Activated naive CD4-positive, alpha-beta T cell treated with Interleukin-2 at 50 U/mL for 16 hours (primary cell): ENCODE results near the gene CDK19.

Experiments
- DNase-seq: peaks from one replicate; pipeline ENCODE4 v3.0.0-alpha.2; 2020

CDK19 gene

DNA sequence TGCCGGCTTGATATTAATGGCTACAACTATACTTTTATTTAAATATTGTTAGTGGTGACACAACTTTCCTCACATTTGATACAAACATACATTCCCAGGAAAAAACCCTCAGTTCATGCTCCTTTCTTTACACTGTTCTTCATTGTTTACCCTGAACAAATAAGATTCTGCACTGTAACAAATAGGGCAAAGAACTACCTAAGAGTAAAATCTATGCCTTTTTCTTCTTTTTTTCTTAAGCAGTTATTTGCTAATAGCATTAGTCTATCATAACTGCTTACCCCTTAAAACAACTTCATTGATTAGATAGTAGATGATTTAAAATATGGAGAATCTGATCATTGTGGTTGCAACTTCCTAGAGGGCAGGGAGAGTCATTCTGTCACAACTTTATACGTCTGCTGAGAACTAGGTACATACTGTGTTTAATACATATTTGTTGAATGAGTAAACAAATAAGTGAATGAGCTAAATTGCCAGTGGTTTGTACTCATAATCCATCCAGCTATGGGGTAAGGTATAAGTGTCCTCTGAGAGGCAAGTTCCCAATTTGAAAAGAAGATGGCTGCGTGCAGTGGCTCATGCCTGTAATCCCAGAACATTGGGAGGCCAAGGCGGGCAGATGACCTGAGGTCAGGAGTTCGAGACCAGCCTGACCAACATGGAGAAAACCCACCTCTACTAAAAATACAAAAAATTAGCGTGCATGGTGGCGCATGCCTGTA is 161.0 kb downstream of the CDK19 start:
- no peak for DNase-seq

DNA sequence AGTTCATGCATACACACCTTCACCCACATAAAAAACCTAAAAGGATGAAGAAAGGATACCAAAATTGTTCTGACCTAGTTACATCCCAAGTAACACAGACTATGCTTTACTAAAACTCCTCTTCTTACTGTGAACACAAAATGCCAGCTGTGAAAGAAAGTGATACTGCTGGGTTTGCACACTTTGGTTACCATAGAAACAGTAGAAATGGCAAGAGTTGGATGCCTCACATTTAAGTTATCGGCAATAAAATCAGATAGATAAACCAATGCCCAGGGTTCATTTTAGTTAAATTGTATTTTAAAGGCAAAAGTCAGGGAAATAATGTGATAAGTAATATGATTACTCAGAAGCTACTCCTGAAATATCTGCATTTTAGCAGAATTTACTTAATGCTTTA is 161.9 kb downstream of the CDK19 start:
- no peak for DNase-seq

DNA sequence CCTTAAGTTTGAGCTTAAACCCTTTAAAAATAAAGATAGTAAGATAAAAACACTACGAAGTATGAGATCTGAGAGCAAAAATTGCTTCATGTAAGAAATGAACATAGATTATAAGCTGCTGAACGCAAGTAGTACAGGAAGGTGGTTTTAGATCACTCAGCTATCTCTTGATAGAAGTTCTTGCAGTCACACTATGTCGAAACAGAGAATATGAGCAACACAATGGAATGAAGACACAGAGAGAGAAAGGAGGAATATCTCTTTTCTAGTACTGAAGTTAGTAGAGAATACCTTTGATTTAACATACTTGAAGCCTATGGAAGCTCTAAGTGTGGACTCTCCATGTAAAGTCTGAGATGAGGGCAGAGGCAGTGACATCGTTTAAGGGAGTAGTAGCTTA is 162.7 kb downstream of the CDK19 start:
- no peak for DNase-seq

DNA sequence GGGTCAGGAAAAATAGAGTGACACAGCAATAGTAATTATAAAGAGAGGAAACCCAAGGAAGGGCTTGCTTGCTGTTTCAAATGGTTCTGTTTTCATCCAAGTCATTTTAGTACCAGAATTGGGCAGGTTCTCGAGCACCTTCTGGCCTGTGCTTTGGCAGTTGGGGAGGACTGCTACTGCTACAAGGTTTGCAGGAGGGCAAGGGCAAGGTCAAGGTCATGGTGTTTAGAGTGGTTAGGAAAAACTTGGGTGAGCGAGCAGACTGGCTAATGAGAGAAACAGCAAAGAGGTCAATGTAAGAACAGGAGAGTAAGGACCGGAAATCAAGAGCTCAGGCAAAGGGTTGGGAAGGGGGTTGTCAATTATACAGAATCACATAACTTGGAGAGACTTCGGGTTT is 164.5 kb downstream of the CDK19 start:
- DNase-seq, result no peak

DNA sequence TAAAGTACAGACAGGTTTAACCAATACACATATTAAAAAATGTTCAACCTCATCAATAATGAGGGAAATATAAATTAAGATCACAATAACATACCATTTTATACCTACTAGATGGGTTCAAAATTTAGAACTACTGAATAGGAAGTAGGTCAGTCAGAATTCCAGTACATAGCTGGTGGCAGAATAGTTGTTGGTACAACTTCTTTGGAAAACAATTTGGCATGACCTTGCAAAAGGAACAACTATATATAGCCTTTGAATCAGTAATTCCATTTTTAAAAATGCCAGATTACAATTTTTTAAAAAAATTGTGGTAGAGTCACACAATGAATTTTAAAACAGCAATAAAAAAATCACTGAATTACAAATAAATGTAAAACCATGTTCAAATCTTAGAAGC is 165.6 kb downstream of the CDK19 start:
- no peak for DNase-seq

DNA sequence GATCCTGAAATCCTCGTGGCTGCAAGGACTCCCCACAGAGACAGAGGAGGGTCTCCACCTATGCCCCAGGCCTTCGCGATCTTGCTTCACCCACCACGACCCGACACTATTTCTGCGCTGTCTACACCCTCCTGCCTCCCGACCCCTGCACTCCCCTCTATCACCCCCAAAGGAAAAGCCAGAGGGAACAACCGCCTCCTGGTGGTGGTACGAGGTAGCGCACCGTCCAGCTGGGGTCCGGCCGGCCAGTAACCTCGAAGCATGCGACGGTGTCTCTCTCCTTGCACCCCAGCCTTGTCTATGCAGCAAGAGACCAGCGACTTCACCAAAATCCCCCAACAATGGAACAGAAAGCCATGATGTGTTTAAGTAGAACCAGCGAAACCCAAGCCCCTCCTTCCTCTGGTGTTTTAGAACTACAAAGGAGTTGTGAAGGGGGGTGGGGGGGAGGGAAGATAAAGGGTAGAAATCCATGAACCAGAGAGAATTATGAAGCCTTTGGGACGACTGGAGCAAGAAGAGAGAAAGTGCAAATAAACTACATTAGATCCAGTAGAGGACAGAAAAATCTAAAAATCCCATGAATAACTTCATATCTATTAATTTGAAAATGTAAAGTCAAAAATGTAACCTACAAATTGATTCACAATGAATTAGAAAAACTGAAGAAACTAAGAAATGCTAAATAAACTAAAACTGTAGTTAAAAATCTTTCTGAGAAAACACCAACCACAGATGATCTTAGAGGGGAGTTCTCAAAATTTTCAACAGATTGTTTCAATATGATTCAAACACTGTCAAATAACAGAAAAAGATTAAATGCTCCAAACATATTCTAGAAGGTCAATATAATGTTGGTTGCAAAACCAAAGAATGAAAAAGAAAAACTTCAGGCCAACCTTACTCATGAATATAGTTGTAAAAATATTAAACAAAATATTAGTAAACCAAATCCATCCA is 168.0 kb downstream of the CDK19 start:
- DNase-seq, result no peak

DNA sequence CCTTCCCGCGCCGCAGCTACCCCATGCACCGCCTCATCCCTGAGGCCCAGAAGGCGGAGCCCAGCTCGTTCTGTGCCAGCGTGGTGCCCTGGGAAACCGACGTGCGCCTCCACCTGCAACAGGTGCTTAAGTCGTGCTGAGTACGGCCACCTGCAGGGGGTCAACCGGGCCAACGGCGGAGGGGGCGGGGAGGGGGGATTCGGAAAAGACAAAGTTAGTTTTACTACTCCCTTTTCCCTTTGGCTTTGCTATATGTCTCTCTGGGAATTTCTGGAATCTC is 168.9 kb downstream of the CDK19 start:
- DNase-seq, result no peak

DNA sequence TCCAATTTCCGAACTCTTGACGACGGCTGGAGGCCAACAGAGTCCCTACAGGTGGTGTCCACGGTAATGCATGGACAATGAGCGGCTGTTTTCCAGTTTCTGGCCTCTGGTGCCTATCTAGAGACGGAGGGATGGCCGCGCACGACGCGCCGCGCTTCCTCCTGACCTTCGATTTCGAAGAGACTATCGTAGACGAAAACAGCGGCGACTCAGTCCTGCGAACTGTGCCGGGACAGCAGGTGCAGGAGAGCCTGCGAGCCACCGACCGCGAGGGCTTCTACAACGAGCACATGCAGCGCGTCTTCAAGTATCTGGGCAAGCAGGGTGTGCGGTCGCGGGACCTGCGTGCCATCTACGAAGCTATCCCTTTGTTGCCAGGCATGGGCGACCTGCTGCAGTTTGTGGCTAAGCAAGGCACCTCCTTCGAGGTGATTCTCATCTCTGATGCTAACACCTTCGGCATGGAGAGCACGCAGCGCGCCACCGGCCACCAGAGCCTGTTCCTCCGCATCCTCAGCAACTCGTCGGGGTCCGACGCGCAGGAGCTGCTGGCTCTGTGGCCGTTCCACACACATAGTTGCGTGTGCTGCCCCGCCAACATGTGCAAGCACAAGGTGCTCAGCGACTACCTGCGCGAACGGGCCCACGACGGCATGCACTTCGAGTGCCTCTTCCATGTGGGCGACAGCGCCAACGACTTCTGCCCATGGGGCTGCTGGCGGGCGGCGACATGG is 169.4 kb downstream of the CDK19 start:
- no peak for DNase-seq

DNA sequence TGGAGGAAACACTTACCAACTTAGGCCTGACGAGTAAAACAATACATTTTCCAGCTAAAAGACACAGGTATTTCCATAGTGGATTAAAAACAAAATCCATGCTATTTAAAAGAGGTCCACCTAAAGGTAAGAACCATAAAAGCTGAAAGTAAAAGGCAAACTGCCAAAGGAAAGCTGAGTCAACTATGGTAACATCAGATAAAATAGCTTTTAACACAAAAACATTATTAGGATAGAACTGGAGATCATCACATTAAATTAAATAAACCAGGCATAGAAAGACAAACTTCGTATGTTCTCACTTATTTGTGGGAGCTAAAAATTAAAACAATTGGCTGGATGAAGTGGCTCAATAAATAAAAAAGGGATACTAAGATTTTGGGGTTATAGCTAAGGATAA is 172.1 kb downstream of the CDK19 start:
- DNase-seq, result no peak

DNA sequence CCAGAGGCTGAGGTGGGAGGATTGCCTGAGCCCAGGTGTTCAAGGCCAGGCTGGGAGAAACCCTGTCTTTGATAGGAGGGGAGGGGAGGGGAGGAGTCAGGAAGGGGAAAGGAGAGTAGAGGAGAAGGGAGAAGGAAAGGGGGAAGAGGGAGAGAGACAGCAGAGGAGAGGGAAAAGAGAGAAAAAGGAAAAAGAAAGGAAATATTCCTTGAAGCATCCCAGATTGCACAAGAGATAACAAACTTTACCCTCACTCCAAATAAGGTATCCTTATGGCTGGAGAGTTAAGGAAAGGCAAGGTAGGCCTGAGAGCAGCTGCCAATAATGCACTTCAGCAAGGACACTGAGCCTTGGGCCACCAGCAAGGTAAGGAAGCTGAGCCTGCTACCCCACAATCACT is 172.6 kb downstream of the CDK19 start:
- DNase-seq, result no peak

DNA sequence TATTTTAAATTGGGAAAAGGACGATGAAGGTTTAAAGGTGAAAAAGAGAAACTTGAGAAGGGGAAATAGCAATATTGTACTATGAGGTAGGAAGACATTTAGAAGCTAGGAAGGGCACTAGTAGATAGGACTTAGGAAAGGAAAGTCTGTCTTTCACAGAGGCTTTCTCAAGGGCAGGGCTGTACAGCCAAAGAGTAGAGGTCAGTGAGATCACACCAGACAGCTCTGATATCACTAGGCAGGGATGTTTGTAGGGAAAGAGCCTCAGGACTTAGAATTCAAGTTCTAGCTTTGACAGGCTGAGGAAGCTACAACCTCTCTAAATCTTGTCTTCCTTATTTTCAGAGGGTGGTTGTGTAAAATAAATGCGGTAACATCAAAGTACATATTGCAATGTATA is 178.5 kb downstream of the CDK19 start:
- DNase-seq, result no peak

DNA sequence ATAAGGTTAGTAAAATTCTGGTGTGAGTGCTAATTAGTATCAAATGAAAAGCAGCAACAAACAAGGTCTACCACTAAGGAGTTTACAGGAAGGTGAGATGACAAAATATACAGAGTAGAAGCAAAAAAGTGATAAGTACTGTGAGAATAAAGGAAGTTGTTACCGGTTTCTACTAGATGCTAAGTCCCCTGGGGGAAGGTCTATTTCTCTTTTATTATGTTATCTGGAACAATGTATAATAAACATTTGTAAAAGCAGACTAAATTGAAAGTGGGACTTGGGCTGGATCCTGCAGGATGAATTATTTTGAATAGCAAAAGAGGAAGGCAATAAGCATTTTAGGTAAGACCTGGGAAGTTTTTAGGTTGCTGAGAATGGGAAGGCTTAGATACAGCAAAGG is 180.2 kb downstream of the CDK19 start:
- no peak for DNase-seq

DNA sequence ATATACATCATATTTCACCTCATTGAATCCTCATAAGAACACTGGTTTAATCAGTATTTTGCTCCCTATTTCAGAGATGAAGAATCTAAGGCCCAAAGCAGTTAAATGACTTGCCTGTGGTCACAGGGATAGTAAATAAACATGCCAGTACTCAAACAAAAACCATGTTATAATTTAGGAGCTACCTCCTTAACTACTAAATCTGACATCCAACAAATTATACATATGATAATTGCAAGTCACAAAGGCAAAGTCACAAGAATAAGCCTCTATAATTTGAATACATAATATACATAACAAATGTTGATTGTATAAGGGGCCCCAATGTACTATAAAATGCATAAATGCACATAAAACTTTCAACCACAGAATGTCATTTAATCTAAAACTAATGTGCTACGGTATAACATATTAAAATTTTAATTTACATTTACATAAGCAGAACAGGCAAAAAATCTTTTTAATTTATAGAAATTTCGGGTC is 181.5 kb downstream of the CDK19 start:
- DNase-seq, result no peak

DNA sequence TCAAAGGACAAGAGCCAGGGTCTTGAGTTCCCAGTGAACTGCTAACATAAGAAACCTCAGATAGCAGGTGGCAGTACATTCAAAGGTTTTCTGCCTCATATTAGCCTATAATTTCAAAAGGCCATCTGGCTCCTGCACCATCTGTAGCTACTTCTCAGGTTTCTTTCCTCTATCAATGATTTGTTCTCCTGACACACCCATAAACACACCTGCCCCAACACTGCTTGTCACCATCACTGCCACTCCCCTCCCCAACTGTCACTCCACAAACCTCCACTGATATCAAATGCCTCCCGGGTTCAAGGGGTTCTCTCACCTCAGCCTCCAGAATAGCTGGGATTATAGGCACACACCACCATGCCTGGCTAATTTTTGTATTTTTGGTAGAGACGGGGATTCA is 186.1 kb downstream of the CDK19 start:
- no peak for DNase-seq

DNA sequence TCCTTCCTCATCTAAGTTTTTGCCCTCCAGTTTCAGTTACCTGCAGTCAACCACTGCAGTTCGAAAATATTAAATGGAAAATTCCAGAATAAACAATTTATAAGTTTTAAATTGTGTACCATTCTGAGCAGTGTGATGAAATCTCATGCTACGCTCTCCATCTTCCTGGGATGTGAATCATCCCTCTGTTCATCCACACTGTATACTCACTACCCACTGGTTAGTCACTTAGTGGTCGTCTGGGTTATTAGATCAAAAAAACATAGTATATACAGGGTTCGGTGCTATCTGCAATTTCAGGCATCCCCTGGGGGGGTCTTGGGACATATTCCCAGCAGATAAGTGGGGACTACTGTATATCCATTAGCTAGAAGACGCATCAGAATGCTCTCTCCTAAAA is 186.9 kb downstream of the CDK19 start:
- DNase-seq, result no peak

DNA sequence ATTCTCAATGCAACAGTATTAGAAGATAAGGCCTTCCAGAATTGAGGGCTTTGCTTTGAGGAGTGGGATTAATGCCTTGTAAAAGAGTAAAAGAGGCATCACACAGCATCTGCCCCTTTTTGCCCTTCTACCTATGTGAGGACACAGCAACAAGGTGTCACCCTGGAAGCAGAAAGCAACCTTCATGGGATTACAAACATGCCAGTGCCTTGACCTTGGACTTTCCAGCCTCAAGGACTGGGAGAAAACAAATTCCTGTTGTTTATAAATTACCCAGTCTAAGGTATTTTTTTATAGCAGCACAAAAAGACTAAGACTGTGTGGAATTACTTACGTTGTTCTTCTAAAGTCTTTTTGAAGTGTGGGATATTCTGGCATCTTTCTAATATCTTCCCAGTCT is 188.8 kb downstream of the CDK19 start:
- no peak for DNase-seq

DNA sequence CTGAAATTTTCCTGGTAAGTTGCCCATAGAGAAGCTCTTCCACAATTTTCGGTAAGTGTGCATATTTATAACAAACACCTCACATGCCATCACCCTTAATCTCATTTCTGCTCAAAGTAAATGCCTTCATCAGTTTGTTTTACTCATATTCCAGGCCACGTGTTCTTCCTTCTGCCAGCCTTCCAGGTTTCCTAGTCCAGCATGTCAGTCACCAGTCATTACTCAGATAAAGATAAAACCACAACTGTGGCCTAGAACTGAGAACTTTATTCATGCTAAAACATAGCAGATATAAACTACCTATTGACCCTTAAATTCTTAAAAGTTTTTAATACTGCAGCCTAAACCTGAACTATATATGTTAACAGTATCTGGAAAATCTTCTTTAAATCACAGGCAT is 189.4 kb downstream of the CDK19 start:
- no peak for DNase-seq

DNA sequence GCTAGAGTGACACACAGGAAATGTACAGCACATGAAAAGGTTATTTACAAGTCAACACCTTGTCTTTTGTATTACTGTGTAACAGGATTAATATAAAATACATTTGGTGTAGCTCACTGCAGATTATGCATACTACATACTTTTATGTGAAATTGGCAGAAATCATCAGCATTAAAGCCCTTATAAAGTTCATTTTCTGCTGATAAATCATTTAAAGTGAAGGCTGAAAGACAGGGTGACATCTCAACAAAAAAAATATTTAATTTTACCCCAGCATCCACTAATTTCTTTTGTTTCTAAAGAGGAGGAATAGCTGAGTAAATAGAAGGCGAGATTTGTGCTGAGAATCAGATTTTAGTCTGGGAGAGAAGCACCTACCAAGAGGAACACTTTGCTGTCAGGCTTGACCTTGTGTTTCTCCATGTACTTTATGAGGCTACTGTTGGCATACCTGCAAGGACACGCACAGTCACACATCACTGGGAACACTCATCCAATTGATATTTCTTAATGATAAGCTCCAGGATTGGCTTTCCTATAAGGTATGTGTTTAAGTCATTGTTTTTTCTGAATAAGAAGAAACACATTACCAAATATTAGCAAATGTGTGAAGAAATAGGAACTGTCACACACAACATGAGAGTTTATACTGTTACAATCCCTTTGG is 192.2 kb downstream of the CDK19 start:
- DNase-seq, result no peak

DNA sequence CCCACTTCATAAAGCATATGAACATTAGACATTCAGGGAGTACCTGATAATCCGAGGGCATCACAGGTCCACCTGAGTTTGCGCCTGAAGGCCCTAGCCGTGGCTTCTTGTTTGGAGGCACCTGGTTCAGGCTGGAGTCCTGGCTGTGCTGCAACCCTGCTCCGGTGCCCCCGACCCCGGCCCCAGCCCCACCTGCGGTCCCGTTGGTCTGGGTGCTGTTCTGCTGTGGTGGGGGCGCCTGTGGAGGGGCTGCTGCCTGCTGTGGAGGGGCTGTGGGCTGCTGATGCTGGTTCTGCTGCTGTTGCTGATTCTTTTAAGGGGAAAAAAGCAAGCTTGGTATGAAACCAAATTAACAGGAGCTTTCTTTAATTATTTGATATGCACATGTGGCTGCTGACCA is 194.2 kb downstream of the CDK19 start:
- DNase-seq, result no peak

DNA sequence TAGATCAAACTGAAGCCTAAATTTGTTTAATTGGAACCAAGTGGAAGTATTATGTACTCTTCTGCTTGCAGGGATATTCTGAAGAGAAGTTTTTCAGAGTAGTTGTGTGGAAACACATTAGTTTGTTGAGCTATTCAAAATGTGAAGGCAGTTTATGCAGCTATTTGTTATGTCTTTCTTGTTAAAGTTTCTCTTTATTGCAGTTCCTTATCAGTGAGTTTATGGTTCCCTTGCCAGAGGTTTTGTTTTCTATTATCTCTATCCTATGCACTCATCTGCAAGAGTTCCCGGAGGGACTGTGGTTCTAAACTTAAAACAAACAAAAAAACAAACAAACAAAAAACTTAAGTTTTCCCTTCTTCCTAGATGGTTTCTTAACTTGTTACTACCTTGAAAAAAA is 195.2 kb downstream of the CDK19 start:
- no peak for DNase-seq

DNA sequence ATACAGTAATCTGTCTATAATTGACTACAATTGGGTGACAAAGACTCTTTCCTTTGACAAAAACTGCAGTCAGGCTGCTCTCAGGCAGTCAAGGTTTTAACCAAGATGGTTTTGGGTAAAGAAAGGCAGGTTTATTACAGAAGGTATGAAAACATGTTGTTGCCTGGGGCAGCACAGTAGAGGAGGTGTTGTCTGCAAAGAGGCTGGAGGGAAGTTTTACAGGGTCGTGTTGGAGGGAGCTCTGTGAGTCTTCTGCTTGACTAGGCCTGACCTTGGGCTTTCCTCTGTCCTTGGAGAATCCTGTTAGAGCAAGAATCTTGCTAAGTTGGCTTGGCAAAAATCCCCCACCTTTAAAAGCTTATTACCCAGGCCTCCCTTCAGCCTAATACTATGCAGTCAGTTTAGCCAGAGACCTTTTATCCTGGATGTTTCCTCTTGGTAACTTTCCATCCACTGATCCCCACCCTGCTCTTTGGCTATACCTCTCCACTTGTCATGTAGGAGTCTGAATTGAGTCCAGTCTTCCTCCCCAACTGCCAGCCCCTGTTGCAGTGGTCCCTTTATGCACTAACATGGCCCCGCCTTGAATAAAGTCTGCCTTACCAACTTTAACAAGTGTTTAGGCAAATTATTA is 195.9 kb downstream of the CDK19 start:
- DNase-seq, result no peak

DNA sequence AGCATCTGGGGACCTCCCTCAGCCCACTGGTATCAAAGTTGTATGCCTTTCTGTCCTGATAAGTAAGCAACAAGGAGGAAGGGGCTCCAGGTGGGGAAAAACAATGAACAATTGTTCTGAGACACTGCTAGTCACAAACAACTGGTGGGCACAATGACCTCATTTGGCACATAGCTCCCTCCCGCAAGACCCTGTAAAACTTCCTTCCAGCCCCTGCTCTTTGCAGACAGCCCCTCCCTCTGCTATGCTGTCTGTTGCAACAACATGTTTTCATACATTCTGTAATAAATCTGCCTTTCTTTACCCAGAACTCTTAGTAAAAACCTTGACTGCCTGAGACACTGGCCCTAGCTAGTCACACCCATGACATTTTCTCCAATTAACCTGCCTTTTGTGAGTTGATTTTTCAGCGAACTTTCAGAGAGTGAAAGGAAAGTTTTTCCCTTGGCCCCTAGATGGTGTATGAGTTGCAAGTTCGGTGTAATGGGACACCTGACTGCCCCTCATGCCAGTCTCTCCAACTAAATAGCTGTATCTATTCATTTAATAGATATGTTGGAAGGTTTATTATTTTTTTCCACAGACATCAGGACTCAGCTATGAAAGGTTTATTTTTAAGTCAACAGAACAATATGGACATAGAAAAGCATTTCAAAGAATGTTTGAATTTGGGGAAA is 196.5 kb downstream of the CDK19 start:
- no peak for DNase-seq
